Ovary (tissue), 9 donors: ENCODE data around the gene IRAK1. TPM values are rescaled to one million over a fixed set of nuclear protein-coding genes. Genes with fewer than 3 reads are reported as not detected.

Experiments
- DNase-seq, 5 donors: peaks; one replicate each; pipeline ENCODE4 v3.0.0-alpha.2; 2019 to 2020
- H3K27ac ChIP-seq, 2 donors: fragments of 200-600 bp; one replicate each; pipeline versions ENCODE4 v1.5.1 to v1.8.0; 2019 to 2022
- H3K27me3 ChIP-seq: fragments of 200-600 bp; one replicate; pipeline ENCODE4 v1.8.0; 2022
- H3K36me3 ChIP-seq: fragments of 200-600 bp; sonication (generic); one replicate; pipeline ENCODE4 v1.5.1; 2019
- H3K4me1 ChIP-seq: one replicate; pipeline ENCODE4 v1.8.1; 2013; ENCODE audit warnings: mild to moderate bottlenecking, moderate library complexity; ENCODE audit not compliant: insufficient read depth
- H3K4me3 ChIP-seq: fragments of 200-600 bp; sonication (generic); one replicate; pipeline ENCODE4 v1.5.1; 2017
- H3K9me3 ChIP-seq, 2 donors: fragments of 200-600 bp in 1 of 2; sonication (generic) in 1 of 2; one replicate each; pipeline versions ENCODE4 v1.5.1 to v1.8.1; 2013 to 2019; ENCODE audit warnings: mild to moderate bottlenecking in 1 of 2, moderate library complexity in 1 of 2
- CTCF ChIP-seq, 3 donors: fragments of 450-650 bp in 2 of 3; fragments of 200-600 bp in 1 of 3; IDR thresholded peaks; one replicate each; pipeline versions ENCODE4 v1.5.1 to v1.8.0; 2016 to 2022; ENCODE audit warnings: antibody characterized with exemption in 3 of 3, mild to moderate bottlenecking in 1 of 3
- EP300 ChIP-seq: sonication (generic); formaldehyde crosslinking; IDR thresholded peaks from one replicate; pipeline ENCODE4 v1.6.1; 2017; ENCODE audit warnings: antibody characterized with exemption
- POLR2A ChIP-seq: fragments of 450-650 bp; IDR thresholded peaks from one replicate; pipeline ENCODE4 v1.6.1; 2017; ENCODE audit warnings: antibody characterized with exemption, mild to moderate bottlenecking, moderate library complexity
- WGBS, 3 donors: extraction: QIAGEN DNeasy Blood & Tissue Kit in 1 of 3; methylation state at CpG; one replicate each; pipeline versions ENCODE4 v1.1.5 to v1.1.7; 2013 to 2017; 5-methylcytosine and 5-hydroxymethylcytosine counted together
- intact Hi-C, 4 donors: fragments of 100-400 bp; cut with DNase I; formaldehyde crosslinking; loops; one replicate each; pipeline versions ENCODE4 v1.11.0 to v1.15.1; 2022 to 2023
- polyA plus RNA-seq, 2 donors: library from polyadenylated mRNA; stranded (reverse); fragments of 200-250 nt in 1 of 2; fragments of 350-450 nt in 1 of 2; fragmentation: Illumina TruSeq in 1 of 2; extraction: RNeasy Lipid Tissue Mini Kit (QIAGEN cat#74804) in 1 of 2; gene quantifications; one replicate each; pipeline ENCODE4 v1.2.3, GENCODE V29; 2013 to 2014
- total RNA-seq, 7 donors: library from RNA; depleted of rRNA in 2 of 7; stranded (reverse); fragments of >200 nt in 2 of 7; fragmentation: NEBNext Ultra II Directional in 3 of 7; extraction: Animal tissue kit (Norgen Biotek cat#: 25700) in 3 of 7; gene quantifications; one replicate each; pipeline versions ENCODE4 v1.1.0 to v1.2.4, GENCODE V29; 2016 to 2023
- donor health status: DM: no; HTN: no; CAD: no; lungs with moderate emphysema.
- donor health status: DM: no; HTN: no; CAD: no.
- donor health status: Bipolar disorder and iron deficiency.
- donor health status: DM: yes; HTN: yes; CAD: no.
- donor health status: DM: no; HTN: no; CAD: no.
- donor health status: DM: yes; HTN: yes; CAD: no.

IRAK1 gene
- total and polyA plus RNA-seq, 9 donors = 10.5 to 97.4 (median 36.1) TPM

- WGBS, 3 donors = 78 to 80% (median 80%) methylated on average over 14 of the region's 14 CpGs
- Histone ChIP-seq H3K27me3 (no peaks in the 10 kb centered on the region), H3K27ac (peak overlapping the region in 1 of 2 donors; percentile 4), H3K4me1 (peaks cover 10% of the 10 kb centered on the region), H3K4me3 (no peak overlapping the region), H3K9me3 (no peaks in the 10 kb centered on the region), H3K36me3 (no peaks in the 10 kb centered on the region)
- intact Hi-C loops = no loop called here
- DNase-seq = peak in 2 of 5 donors; percentile 27 to 46
- no peak for TF ChIP-seq POLR2A
- TF ChIP-seq CTCF (IDR thresholded peaks at IDR 0.05) = no peak
- no peak for TF ChIP-seq EP300
These were observed 45.5 kb downstream of the IRAK1 start for GRCh38 chrX:153974003-153974725.

DNA sequence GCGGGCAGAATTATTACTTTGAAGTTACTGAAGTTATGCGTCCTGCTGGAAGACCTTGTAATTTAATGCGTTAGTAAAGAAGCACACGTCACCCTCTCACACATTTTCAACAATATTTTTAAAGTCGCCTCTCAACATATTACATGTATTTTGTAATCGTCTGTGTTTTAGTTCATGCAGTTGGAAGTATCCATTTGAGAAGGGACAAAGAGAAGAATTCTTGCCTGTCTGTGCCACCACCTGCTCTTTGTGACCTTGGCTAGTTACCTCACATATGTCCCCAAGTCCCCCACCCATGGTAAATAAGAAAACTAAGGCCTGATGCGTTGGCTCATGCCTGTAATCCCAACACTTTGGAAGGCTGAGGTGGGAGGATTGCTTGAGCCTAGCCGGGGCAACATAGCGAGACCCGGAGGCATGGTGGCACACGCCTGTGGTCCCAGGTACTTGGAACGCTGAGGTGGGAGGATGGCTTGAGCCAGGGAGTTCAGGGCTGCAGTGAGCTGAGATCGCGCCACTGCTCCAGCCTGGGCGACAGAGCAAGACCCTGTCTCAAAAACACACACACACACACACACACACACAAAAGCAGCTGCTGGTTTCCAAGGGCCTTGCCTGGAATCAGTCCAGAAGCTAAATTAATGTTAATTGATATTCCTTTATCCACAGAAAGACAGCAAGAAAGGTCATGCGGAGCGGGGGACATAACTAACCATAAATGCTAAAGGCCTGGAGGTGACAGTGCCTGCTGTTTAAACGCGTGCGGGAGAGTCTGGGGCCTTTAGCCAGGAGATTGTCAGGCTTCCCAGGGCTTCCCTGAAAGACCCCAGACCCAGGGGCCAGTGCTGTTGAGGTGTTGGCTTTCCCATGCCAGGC lies 46.3 kb downstream of the IRAK1 start:
- intact Hi-C loops = no loop called here
- DNase-seq = peak in 2 of 5 donors; percentile 21 to 47
- Histone ChIP-seq H3K9me3 (no peaks in the 10 kb centered on the region), H3K4me1 (peaks cover 10% of the 10 kb centered on the region), H3K36me3 (no peaks in the 10 kb centered on the region), H3K4me3 (peak overlapping the region; percentile 83), H3K27ac (peak overlapping the region; percentile 100), H3K27me3 (no peaks in the 10 kb centered on the region)
- 42 to 46% (median 46%) methylated on average over 19 to 20 of the region's 20 CpGs for WGBS, 3 donors
- TF ChIP-seq POLR2A = no peak
- no peak for TF ChIP-seq EP300
- TF ChIP-seq CTCF (IDR thresholded peaks at IDR 0.05) = no peak

GRCh38 chrX:153972368-153973126 lies 47.2 kb downstream of the IRAK1 start, which contains the start of gene TMEM187:
TMEM187 (plus strand) TSS chrX:153972754; CDS start chrX:153982063, 9,309 bp downstream.
- Histone ChIP-seq H3K9me3 (no peaks in the 10 kb centered on the region), H3K4me1 (peaks cover 10% of the 10 kb centered on the region), H3K27ac (peak within 1 kb of the TSS; percentile 100), H3K27me3 (no peaks in the 10 kb centered on the region), H3K36me3 (no peaks in the 10 kb centered on the region), H3K4me3 (peak within 1 kb of the TSS; percentile 83)
- peak in 1 of 3 donors; percentile 6 for TF ChIP-seq CTCF (IDR thresholded peaks at IDR 0.05)
- TF ChIP-seq POLR2A = peak; percentile 78
- TF ChIP-seq EP300 = no peak
- intact Hi-C loops = no loop called here
- 3 to 7% (median 7%) methylated on average over 49 to 103 of the region's 103 CpGs for WGBS, 3 donors
- DNase-seq = peak; percentile 88 to 93 (median 92)
